T47D (cell line): Measurements from ENCODE around the gene GRAMD1B.

Source experiments
- DNase-seq, 2 experiments: peaks; one replicate each; pipeline versions ENCODE4 v3.0.0 to v3.0.0-alpha.2; 2011 to 2012; ENCODE audit warnings: low read depth in 1 of 2, low spot score in 1 of 2
- JUND ChIP-seq: IDR thresholded peaks from 2 replicates; pipeline ENCODE4 v1.6.1; 2012; ENCODE audit warnings: low read depth
- in situ Hi-C: cut with HindIII; loops from 2 replicates; pipeline ENCODE4 v1.10.0; 2016; ENCODE audit warnings: low sequenced_read_pairs, low pct_unique_long_range_greater_than_20kb

Gene GRAMD1B

DNA sequence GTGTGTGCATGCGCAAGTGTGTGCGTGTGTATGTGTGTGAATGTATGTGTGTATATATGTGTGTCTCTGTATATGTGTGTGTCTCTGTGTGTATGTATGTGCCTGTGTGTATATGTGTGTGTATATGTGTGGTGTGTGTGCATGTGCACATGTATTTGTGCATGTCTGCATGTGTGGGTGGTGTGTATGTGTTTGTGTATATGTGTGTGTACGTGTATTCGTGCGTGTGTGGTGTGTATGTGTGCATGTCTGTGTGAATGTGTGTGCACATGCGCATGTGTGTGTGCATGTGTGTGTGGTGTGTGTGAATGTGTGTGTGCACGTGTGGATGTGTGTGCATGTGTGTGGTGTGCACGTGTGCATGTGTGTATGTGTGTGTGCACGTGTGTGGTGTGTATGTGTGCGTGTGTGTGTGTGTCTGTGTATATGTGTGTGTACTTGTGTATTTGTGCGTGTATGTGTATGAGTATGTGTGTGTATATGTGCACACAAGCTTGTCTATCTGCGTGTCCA lies 153.0 kb downstream of the GRAMD1B start:
- TF ChIP-seq JUND = no peak
- DNase-seq = no peak
- in situ Hi-C loops = no loop called here

GRCh38 chr11:123584186-123584585 lies 154.1 kb downstream of the GRAMD1B start:
- no peak for TF ChIP-seq JUND
- in situ Hi-C loops = no loop called here
- no peak for DNase-seq

GRCh38 chr11:123584737-123585136 lies 154.7 kb downstream of the GRAMD1B start:
- DNase-seq = no peak
- TF ChIP-seq JUND = no peak
- in situ Hi-C loops = no loop called here

GRCh38 chr11:123585206-123585605 lies 155.1 kb downstream of the GRAMD1B start:
- DNase-seq = no peak
- no peak for TF ChIP-seq JUND
- in situ Hi-C loops = no loop called here

DNA sequence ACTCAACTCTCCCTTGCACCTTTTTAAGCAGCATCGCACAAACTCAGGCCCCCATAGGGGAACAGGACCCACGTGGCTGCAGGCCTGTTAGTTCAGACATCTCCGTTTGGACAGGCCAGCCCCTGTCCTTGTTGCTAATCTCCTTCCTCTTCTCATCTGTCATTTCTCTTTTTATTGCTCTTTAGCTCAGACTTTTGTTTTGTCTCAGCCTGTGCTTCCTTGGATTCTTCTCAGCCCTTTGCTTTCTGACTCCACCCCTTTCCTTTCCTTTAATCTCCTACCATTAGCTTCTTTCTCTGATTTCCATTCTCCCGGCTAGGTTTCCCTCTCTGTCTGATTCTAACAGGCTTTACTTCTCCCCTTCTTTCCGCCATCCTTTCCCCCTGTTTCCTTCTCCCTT lies 155.6 kb downstream of the GRAMD1B start:
- DNase-seq = no peak
- no peak for TF ChIP-seq JUND
- in situ Hi-C loops = no loop called here

DNA sequence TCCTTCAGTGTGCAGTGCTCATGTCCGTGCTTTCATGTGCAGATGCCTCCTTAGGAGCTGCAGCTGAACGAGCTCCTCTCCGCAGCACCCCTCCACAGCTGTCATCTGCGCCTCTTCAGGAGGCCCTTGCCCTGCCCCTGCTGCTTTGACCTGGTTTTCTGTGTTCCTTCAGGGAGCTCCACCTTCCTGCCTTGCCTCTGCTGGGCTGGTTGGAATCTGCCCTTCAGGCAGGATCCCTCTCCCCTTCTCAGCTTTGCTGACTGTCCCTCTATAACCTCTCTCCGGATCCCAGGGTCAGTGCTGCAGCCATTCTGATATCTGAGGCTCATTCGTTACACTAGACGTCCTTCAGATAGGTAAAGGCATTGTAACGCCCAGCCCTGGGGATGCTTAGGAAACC lies 156.5 kb downstream of the GRAMD1B start:
- TF ChIP-seq JUND = no peak
- in situ Hi-C loops = no loop called here
- no peak for DNase-seq

- in situ Hi-C loops = no loop called here
- DNase-seq = no peak
- no peak for TF ChIP-seq JUND
Measured at GRCh38 chr11:123587044-123587443, 157.0 kb downstream of the GRAMD1B start.

DNA sequence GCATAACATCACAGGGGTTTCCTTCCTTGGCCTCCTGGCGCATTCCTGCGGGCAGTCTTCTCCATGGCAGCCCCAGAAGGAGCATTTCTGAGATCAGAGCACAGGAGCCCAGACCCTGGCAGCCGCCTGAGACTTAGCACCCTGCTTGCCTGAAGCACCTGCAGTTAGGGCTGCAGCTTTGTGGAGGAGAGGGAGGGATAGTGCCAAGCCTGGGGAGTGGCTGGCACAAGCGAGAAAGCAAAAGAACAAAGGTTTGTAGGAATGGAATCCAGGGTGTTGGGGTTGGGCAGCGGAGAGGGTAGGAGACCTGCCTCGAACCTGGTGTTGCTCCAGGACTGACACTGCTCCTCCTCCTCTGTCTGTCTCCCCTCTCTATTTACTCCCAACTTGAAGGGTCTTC lies 157.5 kb downstream of the GRAMD1B start:
- no peak for DNase-seq
- no peak for TF ChIP-seq JUND
- in situ Hi-C loops = no loop called here

DNA sequence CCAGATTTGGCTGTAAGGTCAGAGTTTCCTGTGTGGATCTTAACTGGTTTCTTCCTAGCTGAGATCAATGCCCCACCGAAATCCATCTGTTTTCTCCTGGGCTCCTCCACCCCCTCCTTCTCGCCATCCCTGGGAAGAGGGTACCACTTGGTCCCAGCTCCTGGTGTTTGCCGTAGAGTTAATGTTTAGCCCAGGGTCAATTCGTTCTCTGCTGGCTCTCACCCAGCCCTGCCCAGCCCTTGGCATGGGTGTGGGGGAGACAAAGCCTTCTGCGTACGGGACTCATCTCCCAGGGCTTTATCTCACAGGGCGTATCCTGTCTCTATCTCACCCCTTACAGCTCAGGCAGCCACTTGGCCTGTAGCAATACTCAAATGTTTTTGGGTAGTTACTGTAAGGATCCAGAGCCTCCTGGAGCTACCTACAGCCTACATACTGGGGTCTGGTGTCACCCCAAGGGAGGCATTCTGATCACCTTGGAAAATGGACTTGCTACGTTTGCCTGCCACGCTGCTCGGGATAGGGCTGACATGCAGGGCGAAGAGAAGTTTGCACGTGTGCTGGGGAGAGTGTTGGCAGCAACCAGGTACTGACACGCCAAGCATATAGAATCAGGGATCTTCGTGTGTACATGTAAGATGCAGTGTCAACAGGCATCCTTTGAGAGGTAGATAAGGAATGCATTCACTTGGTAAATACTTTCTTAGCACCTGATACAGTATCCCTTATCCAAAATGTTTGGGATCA lies 158.2 kb downstream of the GRAMD1B start:
- no peak for TF ChIP-seq JUND
- no peak for DNase-seq
- in situ Hi-C loops = no loop called here

DNA sequence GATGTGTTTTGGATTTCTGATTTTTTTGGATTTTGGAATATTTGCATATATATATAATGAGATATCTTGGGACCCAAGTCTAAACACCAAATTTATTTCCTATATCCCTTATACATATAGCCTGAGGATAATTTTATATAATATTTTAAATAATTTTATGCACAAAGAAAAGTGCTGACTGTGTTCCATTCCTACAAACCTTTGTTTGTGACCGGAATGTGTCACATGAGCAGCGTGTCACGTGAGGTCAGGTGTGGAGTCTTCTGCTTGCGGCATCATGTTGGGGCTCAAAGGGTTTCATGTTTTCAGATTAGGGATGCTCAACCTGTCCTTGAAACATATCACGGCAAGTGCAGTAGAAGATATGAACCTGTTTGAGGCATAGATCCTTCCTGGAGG lies 158.8 kb downstream of the GRAMD1B start:
- in situ Hi-C loops = no loop called here
- no peak for TF ChIP-seq JUND
- no peak for DNase-seq

- no peak for TF ChIP-seq JUND
- in situ Hi-C loops = no loop called here
- no peak for DNase-seq
Measured at GRCh38 chr11:123590296-123590912, 160.3 kb downstream of the GRAMD1B start.

- no peak for DNase-seq
- in situ Hi-C loops = no loop called here
- TF ChIP-seq JUND = no peak
Measured at GRCh38 chr11:123593570-123593969, 163.5 kb downstream of the GRAMD1B start.

DNA sequence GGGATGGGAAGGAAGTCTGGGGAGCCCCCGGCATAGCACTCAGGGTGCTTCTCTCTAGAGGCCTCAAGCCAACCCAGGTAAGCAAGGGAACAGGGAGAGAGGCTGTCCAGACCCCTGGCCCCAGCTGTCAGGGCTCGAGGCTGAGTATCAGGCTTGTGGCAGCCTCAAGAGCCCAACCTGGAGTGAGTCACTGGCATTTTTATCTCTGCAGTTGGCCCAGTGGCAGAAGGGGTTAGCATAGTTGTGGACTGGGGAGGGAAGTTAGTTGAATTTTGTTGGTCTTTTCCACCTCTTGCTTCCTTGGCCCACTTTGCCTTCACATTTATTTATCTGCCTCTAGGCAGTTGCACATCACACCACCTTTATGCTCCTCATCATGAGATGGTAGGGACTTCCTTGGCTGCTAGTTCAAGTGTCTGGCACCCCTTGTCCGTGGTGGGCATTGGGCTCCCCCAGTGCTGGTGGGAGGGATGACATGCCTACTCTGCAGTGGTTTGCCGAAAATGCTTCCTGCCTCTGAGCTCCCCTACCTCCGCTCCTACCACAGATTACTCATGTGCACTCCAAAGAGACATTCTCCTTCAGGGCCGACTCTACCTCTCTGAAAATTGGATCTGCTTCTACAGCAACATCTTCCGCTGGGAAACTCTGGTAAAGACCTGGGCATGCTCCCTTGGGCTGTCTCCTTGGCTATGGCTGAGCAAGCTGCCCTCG lies 164.3 kb downstream of the GRAMD1B start:
- in situ Hi-C loops = no loop called here
- no peak for TF ChIP-seq JUND
- no peak for DNase-seq
